Measurements from ENCODE around the gene CNTN1. TPM values are rescaled to one million over a fixed set of nuclear protein-coding genes. Genes with fewer than 3 reads are reported as not detected.

Gene CNTN1
- total RNA-seq, 6 experiments from 2014 or later, result not detected

GRCh38 chr12:40992158-40992557 lies 299.9 kb downstream of the CNTN1 start:
- TF ChIP-seq CTCF (IDR thresholded peaks at IDR 0.05), result no peak
- H3K27me3 Mint-ChIP-seq (ENCODE audit: insufficient read depth), result no peaks in the 10 kb centered on the region
- H3K27ac Mint-ChIP-seq, result no peak overlapping the region
- no peaks in the 10 kb centered on the region for H3K4me1 Mint-ChIP-seq (ENCODE audit: low read depth)
- H3K4me3 Mint-ChIP-seq, result no peak overlapping the region
- H3K36me3 Mint-ChIP-seq (ENCODE audit: low read depth), result no peaks in the 10 kb centered on the region
- peaks cover 19% of the 10 kb centered on the region for H3K9me3 Mint-ChIP-seq
- no peak for DNase-seq

GRCh38 chr12:40992674-40993073 lies 300.4 kb downstream of the CNTN1 start:
- TF ChIP-seq CTCF (IDR thresholded peaks at IDR 0.05), result no peak
- Mint-ChIP-seq H3K27me3 (ENCODE audit: insufficient read depth) (no peaks in the 10 kb centered on the region), H3K27ac (no peak overlapping the region), H3K4me1 (ENCODE audit: low read depth) (no peaks in the 10 kb centered on the region), H3K36me3 (ENCODE audit: low read depth) (no peaks in the 10 kb centered on the region), H3K4me3 (no peak overlapping the region), H3K9me3 (peaks cover 24% of the 10 kb centered on the region)
- DNase-seq, result no peak

- TF ChIP-seq CTCF (IDR thresholded peaks at IDR 0.05), result no peak
- no peak for DNase-seq
- H3K27me3 Mint-ChIP-seq (ENCODE audit: insufficient read depth), result no peaks in the 10 kb centered on the region
- H3K9me3 Mint-ChIP-seq, result peaks cover 24% of the 10 kb centered on the region
- H3K27ac Mint-ChIP-seq, result no peak overlapping the region
- H3K36me3 Mint-ChIP-seq (ENCODE audit: low read depth), result no peaks in the 10 kb centered on the region
- H3K4me1 Mint-ChIP-seq (ENCODE audit: low read depth), result no peaks in the 10 kb centered on the region
- H3K4me3 Mint-ChIP-seq, result no peak overlapping the region
Observed at GRCh38 chr12:40993158-40993557, 300.9 kb downstream of the CNTN1 start.

- DNase-seq, result no peak
- Mint-ChIP-seq H3K36me3 (ENCODE audit: low read depth) (no peaks in the 10 kb centered on the region), H3K27ac (no peak overlapping the region), H3K4me3 (no peak overlapping the region), H3K9me3 (peaks cover 31% of the 10 kb centered on the region), H3K4me1 (ENCODE audit: low read depth) (no peaks in the 10 kb centered on the region), H3K27me3 (ENCODE audit: insufficient read depth) (no peaks in the 10 kb centered on the region)
- no peak for TF ChIP-seq CTCF (IDR thresholded peaks at IDR 0.05)
Observed at GRCh38 chr12:40996091-40996490, 303.9 kb downstream of the CNTN1 start.

- Mint-ChIP-seq H3K27me3 (ENCODE audit: insufficient read depth) (no peaks in the 10 kb centered on the region), H3K36me3 (ENCODE audit: low read depth) (no peaks in the 10 kb centered on the region), H3K4me1 (ENCODE audit: low read depth) (no peaks in the 10 kb centered on the region), H3K9me3 (peaks cover 54% of the 10 kb centered on the region), H3K4me3 (no peak overlapping the region), H3K27ac (no peak overlapping the region)
- DNase-seq, result no peak
- TF ChIP-seq CTCF (IDR thresholded peaks at IDR 0.05), result no peak
Observed at GRCh38 chr12:40999210-40999609, 307.0 kb downstream of the CNTN1 start.

GRCh38 chr12:41008472-41008871 lies 316.2 kb downstream of the CNTN1 start:
- H3K27me3 Mint-ChIP-seq (ENCODE audit: insufficient read depth), result no peaks in the 10 kb centered on the region
- peaks cover 89% of the 10 kb centered on the region for H3K9me3 Mint-ChIP-seq
- peaks cover 9% of the 10 kb centered on the region for H3K36me3 Mint-ChIP-seq (ENCODE audit: low read depth)
- DNase-seq, result no peak
- TF ChIP-seq CTCF (IDR thresholded peaks at IDR 0.05), result no peak
- no peaks in the 10 kb centered on the region for H3K4me1 Mint-ChIP-seq (ENCODE audit: low read depth)
- no peak overlapping the region for H3K4me3 Mint-ChIP-seq
- H3K27ac Mint-ChIP-seq, result no peak overlapping the region
